Ascending aorta (tissue), 2 donors: Measurements from ENCODE around the gene SLC26A2. TPM values are rescaled to one million over a fixed set of nuclear protein-coding genes. Genes with fewer than 3 reads are reported as not detected.
"Not testable (repeated sequence)": the region's sequence is repeated elsewhere in the genome, so short reads cannot be mapped to it uniquely, and the experiment has no call there.

ENCODE experiments used
- DNase-seq, 2 donors: peaks; one replicate each; pipeline ENCODE4 v3.0.0-alpha.2; 2019; ENCODE audit warnings: low spot score in 2 of 2
- H3K27ac ChIP-seq, 2 donors: fragments of 200-600 bp; sonication (generic); one replicate each; pipeline ENCODE4 v1.5.1; 2016 to 2017; ENCODE audit warnings: mild to moderate bottlenecking in 1 of 2
- H3K27me3 ChIP-seq: fragments of 200-600 bp; sonication (generic); one replicate; pipeline ENCODE4 v1.5.1; 2017
- H3K36me3 ChIP-seq, 2 donors: fragments of 200-600 bp; sonication (generic); one replicate each; pipeline ENCODE4 v1.5.1; 2016
- H3K4me1 ChIP-seq, 2 donors: fragments of 200-600 bp; sonication (generic); one replicate each; pipeline ENCODE4 v1.5.1; 2016 to 2017; ENCODE audit warnings: mild to moderate bottlenecking in 1 of 2
- H3K4me3 ChIP-seq, 2 donors: fragments of 200-600 bp; sonication (generic); one replicate each; pipeline ENCODE4 v1.5.1; 2016 to 2017; ENCODE audit warnings: mild to moderate bottlenecking in 1 of 2
- H3K9me3 ChIP-seq, 2 donors: fragments of 200-600 bp; sonication (generic); one replicate each; pipeline ENCODE4 v1.5.1; 2016
- CTCF ChIP-seq, 3 experiments: fragments of 200-600 bp in 2 of 3; fragments of 450-650 bp in 1 of 3; sonication (generic) in 2 of 3; IDR thresholded peaks; one replicate each; pipeline ENCODE4 v1.5.1; 2016 to 2019; ENCODE audit warnings: antibody characterized with exemption in 3 of 3, mild to moderate bottlenecking in 1 of 3, moderate library complexity in 1 of 3
- intact Hi-C: fragments of 100-400 bp; cut with DNase I; formaldehyde crosslinking; loops from one replicate; pipeline ENCODE4 v1.15.1; 2023
- total RNA-seq: library from RNA; depleted of rRNA; stranded (reverse); fragments of >200 nt; gene quantifications from one replicate; pipeline ENCODE4 v1.1.0, GENCODE V29; 2016

SLC26A2 gene
- total RNA-seq, 1 donor from 2014 or later: 6.9 TPM

GRCh38 chr5:149942199-149942598 is 18.4 kb upstream of the SLC26A2 start:
- Histone ChIP-seq H3K4me3 (no peak overlapping the region), H3K27me3 (no peaks in the 10 kb centered on the region), H3K4me1 (peaks cover 0 to 24% of the 10 kb centered on the region in 2 donors), H3K36me3 (no peaks in the 10 kb centered on the region), H3K27ac (no peak overlapping the region), H3K9me3 (no peaks in the 10 kb centered on the region)
- DNase-seq: peak in 1 of 2 donors; percentile 39
- intact Hi-C loops: no loop called here
- no peak for TF ChIP-seq CTCF (IDR thresholded peaks at IDR 0.05)

GRCh38 chr5:149942741-149943169 is 17.8 kb upstream of the SLC26A2 start:
- H3K27me3 ChIP-seq, H3K36me3 ChIP-seq, H3K9me3 ChIP-seq, intact Hi-C loops, H3K4me3 ChIP-seq, H3K27ac ChIP-seq: not testable (repeated sequence)
- peak in 1 of 2 donors; percentile 5 for DNase-seq
- H3K4me1 ChIP-seq: peaks cover 0 to 20% of the 10 kb centered on the region in 2 donors

DNA sequence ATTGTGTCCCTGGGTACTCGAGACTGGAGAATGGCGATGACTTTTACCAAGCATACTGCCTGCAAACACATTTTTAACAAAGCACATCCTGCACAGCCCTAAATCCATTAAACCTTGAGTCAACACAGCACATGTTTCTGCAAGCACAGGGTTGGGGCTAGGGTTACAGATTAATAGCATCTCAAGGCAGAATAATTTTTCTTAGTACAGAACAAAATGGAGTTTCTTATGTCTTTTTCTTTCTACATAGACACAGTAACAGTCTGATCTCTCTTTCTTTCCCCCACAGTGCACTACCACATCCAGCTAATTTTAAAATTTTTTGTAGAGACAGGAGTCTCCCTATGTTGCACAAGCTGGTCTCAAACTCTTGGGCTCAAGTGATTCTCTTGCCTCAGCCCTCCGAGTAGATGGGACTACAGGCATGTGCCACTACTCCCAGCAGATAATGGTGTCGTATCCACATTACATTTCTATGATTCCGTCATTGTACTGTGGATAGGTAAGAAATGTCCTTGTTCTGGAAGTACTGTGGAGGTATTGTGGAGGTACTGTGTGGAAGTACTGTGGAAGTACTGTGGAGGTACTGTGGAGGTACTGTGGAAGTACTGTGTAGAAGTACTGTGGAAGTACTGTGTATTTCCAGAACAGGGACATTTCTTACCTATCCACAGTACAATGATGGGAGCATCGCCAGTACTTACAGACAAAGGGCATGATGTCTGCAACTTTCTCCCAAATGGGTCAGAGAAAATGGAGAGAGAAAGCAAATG is 17.2 kb upstream of the SLC26A2 start:
- H3K36me3 ChIP-seq, H3K4me3 ChIP-seq, H3K9me3 ChIP-seq, H3K27me3 ChIP-seq, DNase-seq, H3K27ac ChIP-seq, intact Hi-C loops: not testable (repeated sequence)
- peaks cover 0 to 14% of the 10 kb centered on the region in 2 donors for H3K4me1 ChIP-seq

GRCh38 chr5:149944666-149945065 is 15.9 kb upstream of the SLC26A2 start, which contains the start of gene PDE6A:
Gene PDE6A, minus strand, starts transcription at chr5:149944793. Its CDS starts 120 bp downstream, at chr5:149944673.
- TF ChIP-seq CTCF (IDR thresholded peaks at IDR 0.05): no peak
- DNase-seq: no peak
- Histone ChIP-seq H3K36me3 (no peaks in the 10 kb centered on the region), H3K27me3 (no peaks in the 10 kb centered on the region), H3K4me3 (no peak within 1 kb of the TSS), H3K9me3 (no peaks in the 10 kb centered on the region), H3K27ac (no peak within 1 kb of the TSS), H3K4me1 (peaks cover 0 to 3% of the 10 kb centered on the region in 2 donors)
- intact Hi-C loops: no loop called here

- H3K4me3 ChIP-seq: no peak overlapping the region
- no peak for TF ChIP-seq CTCF (IDR thresholded peaks at IDR 0.05)
These were observed 14.4 kb upstream of the SLC26A2 start for GRCh38 chr5:149946118-149946517.

GRCh38 chr5:149948993-149949392 is 11.6 kb upstream of the SLC26A2 start:
- Histone ChIP-seq H3K36me3 (no peaks in the 10 kb centered on the region), H3K27ac (no peak overlapping the region), H3K27me3 (no peaks in the 10 kb centered on the region), H3K4me1 (no peaks in the 10 kb centered on the region), H3K9me3 (no peaks in the 10 kb centered on the region), H3K4me3 (no peak overlapping the region)
- TF ChIP-seq CTCF (IDR thresholded peaks at IDR 0.05): no peak
- intact Hi-C loops: no loop called here
- DNase-seq: no peak

More at GRCh38 chr5:149946118-149946517, 14.4 kb upstream of the SLC26A2 start:
- H3K9me3 ChIP-seq: no peaks in the 10 kb centered on the region
- intact Hi-C loops: no loop called here
- no peaks in the 10 kb centered on the region for H3K27me3 ChIP-seq
- no peak overlapping the region for H3K27ac ChIP-seq
- no peak for DNase-seq
- no peaks in the 10 kb centered on the region for H3K36me3 ChIP-seq
- H3K4me1 ChIP-seq: no peaks in the 10 kb centered on the region
